Large intestine (tissue), 3 donors: Measurements from ENCODE around the gene PRKAR1B. TPM values are rescaled to one million over a fixed set of nuclear protein-coding genes. Genes with fewer than 3 reads are reported as not detected.

Experiments used
- DNase-seq, 2 donors: peaks; one replicate each; pipeline versions ENCODE4 v3.0.0 to v3.0.0-alpha.2; 2013
- H3K27ac ChIP-seq: one replicate; pipeline ENCODE4 v1.5.1; 2013; ENCODE audit warnings: low read length
- H3K27me3 ChIP-seq: 2 replicates; pipeline ENCODE4 v1.6.1; 2013; ENCODE audit warnings: low read length; ENCODE audit not compliant: control insufficient read depth, insufficient read depth
- H3K36me3 ChIP-seq: 2 replicates; pipeline ENCODE4 v1.6.1; 2013; ENCODE audit warnings: low read length; ENCODE audit not compliant: control insufficient read depth, insufficient read depth
- H3K4me1 ChIP-seq: one replicate; pipeline ENCODE4 v1.6.1; 2013; ENCODE audit warnings: low read length; ENCODE audit not compliant: control insufficient read depth, insufficient read depth
- H3K4me3 ChIP-seq: one replicate; pipeline ENCODE4 v1.5.1; 2013; ENCODE audit warnings: low read length
- H3K9me3 ChIP-seq: one replicate; pipeline ENCODE4 v1.6.1; 2013; ENCODE audit warnings: mild to moderate bottlenecking, low read depth, low read length, moderate library complexity; ENCODE audit not compliant: control insufficient read depth
- WGBS: methylation state at CpG from one replicate; pipeline ENCODE4 v1.1.5; 2013; ENCODE audit warnings: low lambda C conversion rate; ENCODE audit not compliant: insufficient coverage; 5-methylcytosine and 5-hydroxymethylcytosine counted together
- polyA plus RNA-seq: library from polyadenylated mRNA; unstranded; fragments of 120-200 nt; gene quantifications from one replicate; pipeline ENCODE4 v1.2.1, GENCODE V29; 2013

PRKAR1B gene
- polyA plus RNA-seq, 1 donor: 34.8 TPM

- H3K36me3 ChIP-seq: peaks cover 21% of the 10 kb centered on the region
- H3K4me1 ChIP-seq: peaks cover 4% of the 10 kb centered on the region
- no peaks in the 10 kb centered on the region for H3K27me3 ChIP-seq
- peaks cover 21% of the 10 kb centered on the region for H3K9me3 ChIP-seq
- WGBS: no CpG with 5 or more reads among the region's 7 CpGs
- no peak for DNase-seq
- H3K27ac ChIP-seq: no peak overlapping the region
- H3K4me3 ChIP-seq: no peak overlapping the region
These were observed 2.8 kb downstream of the PRKAR1B start for GRCh38 chr7:724298-724697.

GRCh38 chr7:723541-723940 is 3.5 kb downstream of the PRKAR1B start:
- H3K36me3 ChIP-seq: peaks cover 19% of the 10 kb centered on the region
- DNase-seq: no peak
- H3K9me3 ChIP-seq: peaks cover 21% of the 10 kb centered on the region
- WGBS: no CpG with 5 or more reads among the region's 9 CpGs
- H3K4me3 ChIP-seq: no peak overlapping the region
- no peaks in the 10 kb centered on the region for H3K27me3 ChIP-seq
- no peak overlapping the region for H3K27ac ChIP-seq
- H3K4me1 ChIP-seq: peaks cover 4% of the 10 kb centered on the region

- peaks cover 21% of the 10 kb centered on the region for H3K9me3 ChIP-seq
- H3K27ac ChIP-seq: no peak overlapping the region
- no peaks in the 10 kb centered on the region for H3K4me1 ChIP-seq
- DNase-seq: no peak
- H3K36me3 ChIP-seq: peaks cover 19% of the 10 kb centered on the region
- H3K27me3 ChIP-seq: no peaks in the 10 kb centered on the region
- no peak overlapping the region for H3K4me3 ChIP-seq
- no CpG with 5 or more reads among the region's 5 CpGs for WGBS
These were observed 5.3 kb downstream of the PRKAR1B start for GRCh38 chr7:721619-722248.

GRCh38 chr7:716636-717035 is 10.4 kb downstream of the PRKAR1B start:
- Histone ChIP-seq H3K4me1 (peaks cover 3% of the 10 kb centered on the region), H3K27me3 (no peaks in the 10 kb centered on the region), H3K36me3 (no peaks in the 10 kb centered on the region), H3K9me3 (peaks cover 5% of the 10 kb centered on the region), H3K4me3 (no peak overlapping the region), H3K27ac (no peak overlapping the region)
- WGBS: no CpG with 5 or more reads among the region's 11 CpGs
- no peak for DNase-seq

- Histone ChIP-seq H3K4me3 (no peak overlapping the region), H3K27me3 (no peaks in the 10 kb centered on the region), H3K36me3 (no peaks in the 10 kb centered on the region), H3K4me1 (peaks cover 3% of the 10 kb centered on the region), H3K27ac (no peak overlapping the region), H3K9me3 (peaks cover 4% of the 10 kb centered on the region)
- DNase-seq: no peak
- WGBS: no CpG with 5 or more reads among the region's 10 CpGs
These were observed 10.9 kb downstream of the PRKAR1B start for GRCh38 chr7:716222-716621.

GRCh38 chr7:714251-714671 is 12.8 kb downstream of the PRKAR1B start:
- no CpG with 5 or more reads among the region's 13 CpGs for WGBS
- Histone ChIP-seq H3K27ac (no peak overlapping the region), H3K36me3 (peaks cover 9% of the 10 kb centered on the region), H3K4me3 (no peak overlapping the region), H3K4me1 (peaks cover 3% of the 10 kb centered on the region), H3K27me3 (no peaks in the 10 kb centered on the region), H3K9me3 (peaks cover 5% of the 10 kb centered on the region)
- no peak for DNase-seq

- Histone ChIP-seq H3K36me3 (peaks cover 9% of the 10 kb centered on the region), H3K9me3 (peaks cover 5% of the 10 kb centered on the region), H3K27ac (no peak overlapping the region), H3K4me1 (peaks cover 3% of the 10 kb centered on the region), H3K27me3 (no peaks in the 10 kb centered on the region), H3K4me3 (no peak overlapping the region)
- no CpG with 5 or more reads among the region's 16 CpGs for WGBS
- DNase-seq: no peak
These were observed 13.4 kb downstream of the PRKAR1B start for GRCh38 chr7:713488-714230.

GRCh38 chr7:713139-713457 is 14.0 kb downstream of the PRKAR1B start:
- WGBS: no CpG with 5 or more reads among the region's 9 CpGs
- no peak overlapping the region for H3K27ac ChIP-seq
- DNase-seq: no peak
- peaks cover 3% of the 10 kb centered on the region for H3K4me1 ChIP-seq
- H3K4me3 ChIP-seq: no peak overlapping the region
- H3K9me3 ChIP-seq: peaks cover 5% of the 10 kb centered on the region
- H3K36me3 ChIP-seq: peaks cover 9% of the 10 kb centered on the region
- no peaks in the 10 kb centered on the region for H3K27me3 ChIP-seq

GRCh38 chr7:712381-713138 is 14.5 kb downstream of the PRKAR1B start:
- Histone ChIP-seq H3K9me3 (peaks cover 5% of the 10 kb centered on the region), H3K4me3 (no peak overlapping the region), H3K27me3 (no peaks in the 10 kb centered on the region), H3K27ac (no peak overlapping the region), H3K4me1 (peaks cover 3% of the 10 kb centered on the region), H3K36me3 (peaks cover 9% of the 10 kb centered on the region)
- no CpG with 5 or more reads among the region's 74 CpGs for WGBS
- DNase-seq: no peak

GRCh38 chr7:711922-712380 is 15.1 kb downstream of the PRKAR1B start:
- H3K27ac ChIP-seq: no peak overlapping the region
- H3K27me3 ChIP-seq: no peaks in the 10 kb centered on the region
- peaks cover 9% of the 10 kb centered on the region for H3K36me3 ChIP-seq
- peak overlapping the region; percentile 39 for H3K4me3 ChIP-seq
- peaks cover 5% of the 10 kb centered on the region for H3K9me3 ChIP-seq
- no peak for DNase-seq
- no CpG with 5 or more reads among the region's 44 CpGs for WGBS
- peaks cover 3% of the 10 kb centered on the region for H3K4me1 ChIP-seq
